ENCODE results near the gene RBM18. TPM values are rescaled to one million over a fixed set of nuclear protein-coding genes. Genes with fewer than 3 reads are reported as not detected.
A peak's percentile ranks its signal among the peaks of the same experiment; 100 is the strongest.

RBM18 gene
- total RNA-seq, 1 experiment from 2014 or later: 32.5 TPM

DNA sequence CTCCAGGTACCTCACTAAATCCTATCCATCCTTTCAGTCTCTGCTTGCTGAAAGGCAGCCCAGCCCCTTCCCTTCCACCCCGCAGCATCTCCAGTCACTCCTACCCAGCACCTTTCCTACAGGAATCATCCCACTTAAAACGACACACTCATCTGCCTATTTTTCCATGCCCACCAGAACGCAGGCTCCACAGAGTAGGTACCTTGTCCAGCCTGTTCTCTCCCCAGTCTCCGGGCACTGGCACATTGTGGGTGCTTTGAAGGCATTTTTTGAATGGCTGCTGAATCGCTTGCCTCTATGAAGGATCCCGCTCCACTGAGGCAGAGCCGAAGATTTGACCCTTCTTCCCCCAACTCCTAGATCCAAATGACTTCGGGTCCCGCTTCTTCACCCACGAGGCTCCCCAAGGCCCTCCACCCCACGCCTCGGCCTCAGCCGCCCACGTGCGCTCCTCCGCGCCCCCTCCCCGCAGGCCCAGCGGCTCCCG, 51.5 kb downstream of the RBM18 start:
- POLR2A ChIA-PET: no interaction called here

More for the DNA sequence above, 51.5 kb downstream of the RBM18 start:
- Histone ChIP-seq H3K9me2 (ENCODE audit: insufficient read depth) (no peaks in the 10 kb centered on the region), H2AFZ (ENCODE audit: low read depth, low read length, poor library complexity, severe bottlenecking) (no peak overlapping the region), H3K79me2 (ENCODE audit: insufficient read depth, low read length) (no peaks in the 10 kb centered on the region), H3K4me1 (ENCODE audit: control insufficient read depth in 1 of 2, insufficient read depth in 2 of 2, low read length in 2 of 2) (peaks cover 3 to 19% of the 10 kb centered on the region in 2 experiments; a peak in 3 of 4 replicates), H3K4me3 (replicated peaks in 1 of 2; ENCODE audit: low read depth in 1 of 2, low read length in 2 of 2) (peak overlapping the region; percentile 23 to 62; a peak in 3 of 4 replicates), H3K27me3 (ENCODE audit: insufficient read depth, low read length) (no peaks in the 10 kb centered on the region), H3K9ac (ENCODE audit: low read length) (peak overlapping the region; percentile 32; the same call in 1 of the 2 replicates), H3K36me3 (ENCODE audit: control insufficient read depth in 1 of 2, insufficient read depth in 2 of 2, low read length in 2 of 2) (no peaks in the 10 kb centered on the region), H3K4me2 (ENCODE audit: low read length) (peak overlapping the region; percentile 96), H3K27ac (ENCODE audit: low read depth, low read length) (no peak overlapping the region; the same call in 1 of the 2 replicates), H4K20me1 (ENCODE audit: insufficient read depth) (no peaks in the 10 kb centered on the region), H3K9me3 (ENCODE audit: control insufficient read depth in 1 of 2, insufficient read depth in 1 of 2, low read depth in 1 of 2, low read length in 2 of 2) (no peaks in the 10 kb centered on the region)
- intact Hi-C loops (cut with micrococcal nuclease): no loop called here
- no peak for DNase-seq (ENCODE audit: low read depth, low spot score)
- ATAC-seq: no peak
- BruUV-seq (replicated peaks): TSS peak; percentile 44
- CTCF ChIA-PET: no interaction called here
- TF ChIP-seq CEBPB (IDR thresholded peaks at IDR 0.05; ENCODE audit: low read depth): no peak
- no peak for TF ChIP-seq EZH2phosphoT487 (IDR thresholded peaks at IDR 0.05; ENCODE audit: borderline replicate concordance)
- TF ChIP-seq, protein P1, sequence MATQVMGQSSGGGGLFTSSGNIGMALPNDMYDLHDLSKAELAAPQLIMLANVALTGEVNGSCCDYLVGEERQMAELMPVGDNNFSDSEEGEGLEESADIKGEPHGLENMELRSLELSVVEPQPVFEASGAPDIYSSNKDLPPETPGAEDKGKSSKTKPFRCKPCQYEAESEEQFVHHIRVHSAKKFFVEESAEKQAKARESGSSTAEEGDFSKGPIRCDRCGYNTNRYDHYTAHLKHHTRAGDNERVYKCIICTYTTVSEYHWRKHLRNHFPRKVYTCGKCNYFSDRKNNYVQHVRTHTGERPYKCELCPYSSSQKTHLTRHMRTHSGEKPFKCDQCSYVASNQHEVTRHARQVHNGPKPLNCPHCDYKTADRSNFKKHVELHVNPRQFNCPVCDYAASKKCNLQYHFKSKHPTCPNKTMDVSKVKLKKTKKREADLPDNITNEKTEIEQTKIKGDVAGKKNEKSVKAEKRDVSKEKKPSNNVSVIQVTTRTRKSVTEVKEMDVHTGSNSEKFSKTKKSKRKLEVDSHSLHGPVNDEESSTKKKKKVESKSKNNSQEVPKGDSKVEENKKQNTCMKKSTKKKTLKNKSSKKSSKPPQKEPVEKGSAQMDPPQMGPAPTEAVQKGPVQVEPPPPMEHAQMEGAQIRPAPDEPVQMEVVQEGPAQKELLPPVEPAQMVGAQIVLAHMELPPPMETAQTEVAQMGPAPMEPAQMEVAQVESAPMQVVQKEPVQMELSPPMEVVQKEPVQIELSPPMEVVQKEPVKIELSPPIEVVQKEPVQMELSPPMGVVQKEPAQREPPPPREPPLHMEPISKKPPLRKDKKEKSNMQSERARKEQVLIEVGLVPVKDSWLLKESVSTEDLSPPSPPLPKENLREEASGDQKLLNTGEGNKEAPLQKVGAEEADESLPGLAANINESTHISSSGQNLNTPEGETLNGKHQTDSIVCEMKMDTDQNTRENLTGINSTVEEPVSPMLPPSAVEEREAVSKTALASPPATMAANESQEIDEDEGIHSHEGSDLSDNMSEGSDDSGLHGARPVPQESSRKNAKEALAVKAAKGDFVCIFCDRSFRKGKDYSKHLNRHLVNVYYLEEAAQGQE (IDR thresholded peaks at IDR 0.05; ENCODE audit: low read depth): no peak
- TF ChIP-seq, protein P2, sequence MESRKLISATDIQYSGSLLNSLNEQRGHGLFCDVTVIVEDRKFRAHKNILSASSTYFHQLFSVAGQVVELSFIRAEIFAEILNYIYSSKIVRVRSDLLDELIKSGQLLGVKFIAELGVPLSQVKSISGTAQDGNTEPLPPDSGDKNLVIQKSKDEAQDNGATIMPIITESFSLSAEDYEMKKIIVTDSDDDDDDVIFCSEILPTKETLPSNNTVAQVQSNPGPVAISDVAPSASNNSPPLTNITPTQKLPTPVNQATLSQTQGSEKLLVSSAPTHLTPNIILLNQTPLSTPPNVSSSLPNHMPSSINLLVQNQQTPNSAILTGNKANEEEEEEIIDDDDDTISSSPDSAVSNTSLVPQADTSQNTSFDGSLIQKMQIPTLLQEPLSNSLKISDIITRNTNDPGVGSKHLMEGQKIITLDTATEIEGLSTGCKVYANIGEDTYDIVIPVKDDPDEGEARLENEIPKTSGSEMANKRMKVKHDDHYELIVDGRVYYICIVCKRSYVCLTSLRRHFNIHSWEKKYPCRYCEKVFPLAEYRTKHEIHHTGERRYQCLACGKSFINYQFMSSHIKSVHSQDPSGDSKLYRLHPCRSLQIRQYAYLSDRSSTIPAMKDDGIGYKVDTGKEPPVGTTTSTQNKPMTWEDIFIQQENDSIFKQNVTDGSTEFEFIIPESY (IDR thresholded peaks at IDR 0.05; ENCODE audit: extremely low read depth, insufficient replicate concordance, low read length): no peak
- no peak for TF ChIP-seq SP1 (IDR thresholded peaks at IDR 0.05; ENCODE audit: low read depth)
- TF ChIP-seq ZFX (IDR thresholded peaks at IDR 0.05): no peak
- TF ChIP-seq POLR2AphosphoS5 (IDR thresholded peaks at IDR 0.05; ENCODE audit: low read depth, low read length): no peak
- TF ChIP-seq SRF (IDR thresholded peaks at IDR 0.05; ENCODE audit: low read depth): no peak
- no peak for TF ChIP-seq FOSL1 (IDR thresholded peaks at IDR 0.05; ENCODE audit: low read depth)
- no peak for TF ChIP-seq EGR1 (IDR thresholded peaks at IDR 0.05; ENCODE audit: low read depth)
- no peak for TF ChIP-seq ELF1 (IDR thresholded peaks at IDR 0.05; ENCODE audit: borderline replicate concordance, low read depth)
- TF ChIP-seq EZH2 (IDR thresholded peaks at IDR 0.05): no peak
- no peak for TF ChIP-seq POLR2A (IDR thresholded peaks at IDR 0.05; ENCODE audit: borderline replicate concordance, extremely low read depth, insufficient read depth, insufficient read length)
- TF ChIP-seq SIN3A (IDR thresholded peaks at IDR 0.05; ENCODE audit: low read depth): no peak
- TF ChIP-seq, protein P3, sequence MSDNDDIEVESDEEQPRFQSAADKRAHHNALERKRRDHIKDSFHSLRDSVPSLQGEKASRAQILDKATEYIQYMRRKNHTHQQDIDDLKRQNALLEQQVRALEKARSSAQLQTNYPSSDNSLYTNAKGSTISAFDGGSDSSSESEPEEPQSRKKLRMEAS (IDR thresholded peaks at IDR 0.05): no peak
- RAD21 ChIA-PET (ENCODE audit: low non-redundant PET in 1 of 2, low total read pairs in 2 of 2, uncharacterized antibody in 2 of 2, unreplicated experiment in 2 of 2): interaction anchor here in 1 of 2 experiments (1.1 kb wide), 1 partner anchor 138 kb away, joined by 3 read pairs; no protein-coding TSS in a partner anchor

Data from HCT116 (cell line).